Measurements from ENCODE around the gene FLT1.

FLT1 gene

GRCh38 chr13:28457521-28457920 lies 37.4 kb downstream of the FLT1 start:
- no peak for DNase-seq

- no peak for DNase-seq
Observed at GRCh38 chr13:28455580-28456194, 39.2 kb downstream of the FLT1 start.

- no peak for DNase-seq
Observed at GRCh38 chr13:28452755-28453154, 42.2 kb downstream of the FLT1 start.

GRCh38 chr13:28451482-28452217 lies 43.3 kb downstream of the FLT1 start:
- no peak for DNase-seq

GRCh38 chr13:28449826-28450773 lies 44.8 kb downstream of the FLT1 start:
- DNase-seq, result peak; percentile 73

GRCh38 chr13:28448651-28449358 lies 46.1 kb downstream of the FLT1 start:
- DNase-seq, result no peak

GRCh38 chr13:28447989-28448388 lies 46.9 kb downstream of the FLT1 start:
- no peak for DNase-seq

GRCh38 chr13:28447206-28447605 lies 47.7 kb downstream of the FLT1 start:
- no peak for DNase-seq

- no peak for DNase-seq
Observed at GRCh38 chr13:28442839-28443238, 52.1 kb downstream of the FLT1 start.

- DNase-seq, result no peak
Observed at GRCh38 chr13:28441529-28441928, 53.4 kb downstream of the FLT1 start.

GRCh38 chr13:28440774-28441504 lies 54.0 kb downstream of the FLT1 start:
- DNase-seq, result no peak

GRCh38 chr13:28438598-28439334 lies 56.2 kb downstream of the FLT1 start:
- no peak for DNase-seq

GRCh38 chr13:28438067-28438466 lies 56.9 kb downstream of the FLT1 start:
- no peak for DNase-seq

GRCh38 chr13:28435917-28436316 lies 59.0 kb downstream of the FLT1 start:
- no peak for DNase-seq

- no peak for DNase-seq
Observed at GRCh38 chr13:28434926-28435325, 60.0 kb downstream of the FLT1 start.

GRCh38 chr13:28432816-28433560 lies 61.9 kb downstream of the FLT1 start:
- no peak for DNase-seq

GRCh38 chr13:28429685-28430290 lies 65.1 kb downstream of the FLT1 start:
- DNase-seq, result no peak

GRCh38 chr13:28429096-28429495 lies 65.8 kb downstream of the FLT1 start:
- no peak for DNase-seq

GRCh38 chr13:28426381-28426780 lies 68.5 kb downstream of the FLT1 start:
- no peak for DNase-seq

- no peak for DNase-seq
Observed at GRCh38 chr13:28425793-28426192, 69.1 kb downstream of the FLT1 start.
